Measurements from ENCODE around the gene MRPL17.

DNA sequence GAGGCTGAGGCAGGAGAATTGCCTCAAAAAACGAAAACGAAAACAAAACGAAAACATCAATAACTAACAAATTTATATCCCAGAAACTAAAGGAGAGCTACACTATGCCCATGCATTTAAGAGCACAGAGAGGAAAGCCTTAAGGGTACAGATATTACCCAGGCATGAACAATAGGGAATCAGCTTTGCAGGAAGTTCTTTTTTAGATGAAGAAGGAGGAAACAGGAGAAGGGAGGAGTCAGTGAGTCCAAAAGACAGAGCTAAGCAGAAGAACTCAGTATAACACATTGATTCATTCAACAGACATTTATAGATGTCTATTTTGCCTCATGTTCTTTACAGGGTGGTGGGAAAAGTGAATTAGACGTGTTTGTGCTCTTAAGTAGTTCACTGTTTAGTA, 8.3 kb downstream of the MRPL17 start:
- no peak for TF ChIP-seq EZH2 (IDR thresholded peaks at IDR 0.05; ENCODE audit: low read length, missing control alignments)
- TF ChIP-seq, protein P1, sequence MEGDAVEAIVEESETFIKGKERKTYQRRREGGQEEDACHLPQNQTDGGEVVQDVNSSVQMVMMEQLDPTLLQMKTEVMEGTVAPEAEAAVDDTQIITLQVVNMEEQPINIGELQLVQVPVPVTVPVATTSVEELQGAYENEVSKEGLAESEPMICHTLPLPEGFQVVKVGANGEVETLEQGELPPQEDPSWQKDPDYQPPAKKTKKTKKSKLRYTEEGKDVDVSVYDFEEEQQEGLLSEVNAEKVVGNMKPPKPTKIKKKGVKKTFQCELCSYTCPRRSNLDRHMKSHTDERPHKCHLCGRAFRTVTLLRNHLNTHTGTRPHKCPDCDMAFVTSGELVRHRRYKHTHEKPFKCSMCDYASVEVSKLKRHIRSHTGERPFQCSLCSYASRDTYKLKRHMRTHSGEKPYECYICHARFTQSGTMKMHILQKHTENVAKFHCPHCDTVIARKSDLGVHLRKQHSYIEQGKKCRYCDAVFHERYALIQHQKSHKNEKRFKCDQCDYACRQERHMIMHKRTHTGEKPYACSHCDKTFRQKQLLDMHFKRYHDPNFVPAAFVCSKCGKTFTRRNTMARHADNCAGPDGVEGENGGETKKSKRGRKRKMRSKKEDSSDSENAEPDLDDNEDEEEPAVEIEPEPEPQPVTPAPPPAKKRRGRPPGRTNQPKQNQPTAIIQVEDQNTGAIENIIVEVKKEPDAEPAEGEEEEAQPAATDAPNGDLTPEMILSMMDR (conservative IDR thresholded peaks at IDR 0.05 in 1 of 2, IDR thresholded peaks at IDR 0.05 in 1 of 2; ENCODE audit: low read depth in 1 of 2, low read length in 2 of 2): no peak

Data from fibroblast of lung (primary cell).